ENCODE measurements around the gene PRR30. TPM values are rescaled to one million over a fixed set of nuclear protein-coding genes. Genes with fewer than 3 reads are reported as not detected.

Gene PRR30
- total RNA-seq, result not detected

DNA sequence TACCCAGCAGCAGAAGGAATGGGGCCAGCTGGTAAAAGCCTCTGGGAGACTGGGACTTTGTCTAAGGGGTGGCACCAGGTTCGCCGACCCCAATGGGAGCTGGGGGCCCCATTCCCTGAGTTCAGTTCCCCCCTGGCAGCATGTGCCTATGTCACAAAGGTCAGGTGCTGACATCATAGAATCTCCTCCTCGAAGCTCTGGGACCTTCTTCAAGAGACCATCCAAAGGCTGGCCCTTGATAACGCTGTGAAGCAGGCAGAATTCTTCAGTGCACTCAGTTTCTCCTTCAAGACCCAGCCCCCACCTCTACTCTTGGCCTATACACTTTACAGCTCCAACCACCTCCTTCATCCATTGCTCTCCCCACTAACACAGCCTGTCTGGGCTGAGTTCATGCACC lies at the start of gene PRR30:
TSS of gene PRR30 (minus strand) at position 101 of the 400 bp plus-strand sequence. CDS start 1,081 bp downstream, outside the sequence.

DNA sequence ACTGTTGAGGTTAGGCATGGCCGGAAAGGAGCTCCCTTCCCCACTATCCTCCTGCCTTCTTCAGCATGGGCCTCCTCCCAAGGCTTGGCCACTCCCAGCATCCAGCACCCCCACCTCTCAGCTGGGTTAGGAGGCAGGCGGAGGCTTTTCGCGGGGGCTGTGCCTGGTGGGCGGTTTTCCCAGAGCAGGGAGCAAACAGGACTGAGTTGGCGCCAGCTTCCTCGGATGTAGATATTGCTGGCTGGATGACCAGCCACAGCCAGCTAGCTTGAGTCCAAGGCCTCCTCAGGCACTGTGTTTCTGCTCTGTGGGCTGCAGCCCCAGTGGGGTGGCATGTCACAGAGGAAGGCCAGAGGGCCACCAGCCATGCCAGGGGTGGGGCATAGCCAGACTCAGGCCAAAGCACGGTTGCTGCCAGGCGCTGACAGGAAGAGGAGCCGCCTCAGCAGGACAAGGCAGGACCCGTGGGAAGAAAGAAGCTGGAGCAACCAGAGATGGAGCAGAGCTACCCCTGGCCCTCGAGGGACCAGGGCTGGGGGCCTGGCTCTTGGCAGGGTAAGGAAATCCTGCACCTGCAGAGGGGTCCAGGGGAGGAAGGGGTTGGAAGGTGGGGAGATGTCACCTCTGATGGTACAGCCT lies 9.7 kb upstream of the PRR30 start, which contains the start of gene TCF23:
TSS of gene TCF23 (plus strand) at position 204 of the 639 bp plus-strand sequence. CDS start at position 334, 130 bp downstream.

DNA sequence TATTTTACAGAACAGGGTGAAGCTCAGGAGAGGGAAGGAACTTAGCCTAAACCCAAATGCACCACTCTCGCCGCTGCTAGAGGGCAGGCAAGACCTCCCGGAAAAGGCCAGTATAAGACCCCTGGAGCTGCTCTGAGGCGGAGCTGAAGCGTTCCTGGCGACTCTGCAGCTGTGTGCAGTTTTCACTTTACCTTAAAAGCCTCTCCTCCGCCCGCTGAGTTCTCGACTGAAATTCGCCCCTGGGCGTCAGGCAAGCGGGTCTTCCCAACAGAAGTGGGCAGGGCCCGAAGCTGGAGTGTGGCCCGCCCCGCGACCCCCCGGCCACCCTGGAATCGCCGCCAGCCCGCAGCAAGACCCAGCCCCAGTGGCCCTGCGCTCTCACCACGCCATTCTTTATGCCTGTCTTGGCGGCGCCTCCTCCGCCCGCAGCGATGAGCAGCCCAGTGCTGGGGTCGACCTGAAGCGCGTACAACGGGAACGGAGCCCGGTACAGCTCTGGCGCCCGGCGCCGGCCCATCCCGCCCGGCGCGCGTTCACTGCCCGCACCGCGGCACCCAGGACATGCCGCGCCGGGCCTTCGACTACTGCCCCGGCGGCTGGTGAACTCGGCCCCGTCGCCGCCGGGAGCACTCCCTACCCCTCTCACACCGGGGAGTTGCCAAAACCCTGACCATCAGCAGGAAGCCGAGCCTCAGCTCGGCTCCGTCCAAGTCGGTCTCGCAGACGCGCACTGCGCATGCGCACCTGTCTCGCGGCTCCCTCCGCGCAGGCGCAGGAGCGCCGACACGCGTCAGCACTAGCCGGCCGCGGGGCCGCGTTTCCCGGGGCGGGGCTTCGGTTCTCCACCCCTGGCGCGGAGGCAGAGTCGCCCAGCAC lies 5.1 kb downstream of the PRR30 start, which contains the start of gene PREB:
TSS of gene PREB (minus strand) at position 732 of the 876 bp plus-strand sequence. CDS start at position 517, 215 bp downstream.

DNA sequence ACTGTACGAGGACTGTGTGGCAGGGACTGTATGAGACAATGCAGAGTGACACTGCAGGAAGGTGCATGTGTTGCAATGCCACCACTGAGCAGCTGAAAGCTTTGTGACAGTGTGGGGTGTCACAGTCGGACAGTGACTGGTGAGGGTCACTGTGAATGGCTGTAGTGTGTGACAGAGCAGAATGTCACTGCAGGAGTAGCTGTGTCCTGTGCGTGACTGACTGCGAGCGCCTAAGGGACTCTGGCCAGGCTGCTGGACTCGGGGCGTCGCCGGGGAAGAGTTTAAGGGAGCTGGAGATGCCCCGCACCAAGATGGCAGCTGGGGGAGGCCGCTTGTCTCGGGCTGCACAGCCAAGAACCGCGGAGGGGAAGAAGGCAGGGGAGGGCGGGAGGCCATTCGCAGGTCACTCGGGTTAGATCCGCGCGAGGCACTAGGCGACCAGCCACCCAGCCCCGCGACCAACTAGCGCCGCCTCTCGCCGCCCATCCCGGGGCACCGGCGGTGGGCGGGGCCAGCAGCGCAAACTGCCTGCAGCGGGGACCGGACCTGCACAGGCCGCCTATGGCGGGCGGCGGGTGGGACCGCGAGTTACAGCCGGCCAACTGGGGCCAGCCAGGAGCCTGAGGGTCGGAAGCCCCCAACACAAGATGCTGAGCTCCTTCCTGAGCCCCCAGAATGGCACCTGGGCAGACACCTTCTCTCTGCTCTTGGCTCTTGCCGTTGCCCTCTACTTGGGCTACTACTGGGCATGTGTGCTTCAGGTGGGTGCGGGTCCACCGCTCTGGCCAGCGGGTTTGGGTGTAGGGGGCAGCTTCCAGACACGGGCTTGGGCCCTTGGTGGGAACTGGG lies 15.7 kb downstream of the PRR30 start, which contains the start of gene ABHD1:
TSS of gene ABHD1 (plus strand) at position 514 of the 849 bp plus-strand sequence. CDS start at position 648, 134 bp downstream.

DNA sequence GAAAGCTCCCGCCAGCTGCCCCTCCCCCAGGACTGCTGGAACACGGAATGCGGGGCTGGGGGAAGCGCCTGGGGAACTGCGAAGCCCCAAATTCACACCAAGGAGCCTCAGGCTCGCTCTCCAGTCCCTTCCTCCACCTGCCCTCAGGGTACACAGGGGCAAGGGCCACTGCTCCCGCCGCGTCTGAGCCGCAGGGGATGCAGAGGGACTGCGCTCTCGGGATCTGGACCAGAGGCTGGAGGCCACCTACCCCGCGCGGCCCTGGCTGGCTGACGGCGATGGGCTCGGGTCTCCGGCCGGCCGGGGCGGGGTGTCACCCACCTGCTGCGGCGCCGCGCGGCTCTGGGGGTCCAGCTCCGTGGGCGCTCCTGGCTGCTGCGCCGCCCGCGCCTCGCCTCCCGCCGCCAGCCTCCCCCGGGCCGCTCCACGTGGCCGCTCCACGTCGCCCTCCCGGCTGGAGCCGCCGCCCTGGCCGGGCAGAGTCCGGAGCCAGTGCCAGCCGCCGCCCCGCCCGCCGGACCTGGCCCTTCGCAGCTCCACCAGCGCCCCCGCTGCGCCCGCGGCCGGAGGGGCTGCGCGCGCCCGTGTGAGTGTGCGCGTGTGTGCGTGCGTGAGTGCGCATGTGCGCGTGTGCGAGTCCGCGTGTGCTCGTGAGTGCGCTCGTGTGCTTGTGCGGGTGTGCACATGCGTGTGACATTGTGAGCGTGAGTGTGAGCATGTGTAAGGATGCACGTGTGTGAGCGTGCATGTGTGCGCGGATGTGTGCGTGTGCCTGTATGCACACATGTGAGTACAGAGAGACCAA lies 20.5 kb downstream of the PRR30 start, which contains the start of gene CGREF1:
TSS of gene CGREF1 (minus strand) at position 604 of the 805 bp plus-strand sequence. CDS start 14,762 bp downstream, outside the sequence.

Other genes starting within 250 kb of the PRR30 start
- 39.9 TPM for gene MAPRE3, start 168.8 kb downstream of the PRR30 start, total RNA-seq
- 14.5 TPM for gene TMEM214, start 106.4 kb downstream of the PRR30 start, total RNA-seq
- 28.6 TPM for gene AGBL5, start 87.7 kb downstream of the PRR30 start, total RNA-seq
- gene OST4, start 67.8 kb downstream of the PRR30 start, total RNA-seq, result 158 TPM
- gene EMILIN1, start 60.8 kb downstream of the PRR30 start, total RNA-seq, result 6.2 TPM
- 8.8 TPM for gene KHK, start 52.6 kb downstream of the PRR30 start, total RNA-seq
- gene CGREF1, start 20.3 kb downstream of the PRR30 start, total RNA-seq, result 28.8 TPM
- 0.46 TPM for gene ABHD1, start 15.6 kb downstream of the PRR30 start, total RNA-seq
- gene PREB, start 4.8 kb downstream of the PRR30 start, total RNA-seq, result 24.7 TPM
- gene TCF23, start 9.6 kb upstream of the PRR30 start, total RNA-seq, result not detected
- 57.7 TPM for gene ATRAID, start 72.6 kb upstream of the PRR30 start, total RNA-seq
- 27.7 TPM for gene SLC5A6, start 72.9 kb upstream of the PRR30 start, total RNA-seq
- 27.2 TPM for gene CAD, start 78.0 kb upstream of the PRR30 start, total RNA-seq
- 2.1 TPM for gene SLC30A3, start 123.6 kb upstream of the PRR30 start, total RNA-seq
- gene DNAJC5G, start 136.0 kb upstream of the PRR30 start, total RNA-seq, result 0.23 TPM
- gene TRIM54, start 143.0 kb upstream of the PRR30 start, total RNA-seq, result not detected
- gene UCN, start 169.0 kb upstream of the PRR30 start, total RNA-seq, result 0.92 TPM
- gene MPV17, start 183.7 kb upstream of the PRR30 start, total RNA-seq, result 45.7 TPM
- gene GTF3C2, start 217.4 kb upstream of the PRR30 start, total RNA-seq, result 32.3 TPM
- 23.8 TPM for gene EIF2B4, start 230.9 kb upstream of the PRR30 start, total RNA-seq
- gene SNX17, start 231.2 kb upstream of the PRR30 start, total RNA-seq, result 66.0 TPM
- 14.1 TPM for gene ZNF513, start 241.3 kb upstream of the PRR30 start, total RNA-seq